Measurements from ENCODE around the gene EGLN1. TPM values are rescaled to one million over a fixed set of nuclear protein-coding genes. Genes with fewer than 3 reads are reported as not detected.
"Not testable (repeated sequence)": the region's sequence is repeated elsewhere in the genome, so short reads cannot be mapped to it uniquely, and the experiment has no call there.

EGLN1 gene
- total RNA-seq, 6 experiments from 2014 or later = 19.3 to 66.5 (median 38.9) TPM

- H3K27ac ChIP-seq = no peak overlapping the region
- intact Hi-C loops (cut with DNase I) = no loop called here
- no peak for DNase-seq
- no peak for TF ChIP-seq POLR2A (IDR thresholded peaks at IDR 0.05)
- no peaks in the 10 kb centered on the region for H3K9me3 ChIP-seq
- no peak for ATAC-seq
- H3K4me3 ChIP-seq = no peak overlapping the region
- 52% methylated on average over 6 of the region's 6 CpGs for WGBS (ENCODE audit: insufficient coverage, low coverage, low lambda C conversion rate, missing lambda C conversion rate)
- H3K4me1 ChIP-seq = no peaks in the 10 kb centered on the region
- no peaks in the 10 kb centered on the region for H3K36me3 ChIP-seq
- no peaks in the 10 kb centered on the region for H3K27me3 ChIP-seq
Measured at GRCh38 chr1:231463541-231463940, 41.5 kb upstream of the EGLN1 start.

DNA sequence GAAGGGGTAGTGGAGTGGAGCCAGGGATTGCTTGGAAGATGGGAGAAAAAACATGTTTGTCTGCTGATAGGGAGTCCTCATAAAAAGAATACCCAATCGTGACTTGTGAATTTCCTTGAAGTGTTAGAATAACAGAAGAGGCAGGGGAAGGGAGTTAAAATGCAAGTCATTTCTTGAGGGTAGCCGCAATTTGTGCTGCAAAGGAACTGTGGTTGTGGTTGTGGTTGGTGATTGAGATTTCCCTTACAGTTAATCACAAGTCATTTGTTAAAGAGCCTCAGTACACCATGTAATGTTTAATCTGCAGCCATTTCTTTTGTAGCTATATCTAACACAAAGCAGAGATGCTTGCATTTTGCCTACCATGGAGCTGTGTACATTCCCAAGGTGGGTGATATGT is 38.5 kb upstream of the EGLN1 start:
- Histone ChIP-seq H3K36me3 (no peaks in the 10 kb centered on the region), H3K9me3 (peaks cover 0 to 3% (median 0%) of the 10 kb centered on the region in 4 donors), H3K4me3 (no peak overlapping the region), H3K4me1 (no peaks in the 10 kb centered on the region), H3K27ac (no peak overlapping the region), H3K27me3 (no peaks in the 10 kb centered on the region)
- DNase-seq (no peak), ATAC-seq (peak in 1 of 4 donors; percentile 29)
- intact Hi-C loops (cut with DNase I) = no loop called here
- WGBS (ENCODE audit: insufficient coverage, low coverage, low lambda C conversion rate, missing lambda C conversion rate) = 37% methylated on average over 2 of the region's 2 CpGs
- TF ChIP-seq, protein P1, sequence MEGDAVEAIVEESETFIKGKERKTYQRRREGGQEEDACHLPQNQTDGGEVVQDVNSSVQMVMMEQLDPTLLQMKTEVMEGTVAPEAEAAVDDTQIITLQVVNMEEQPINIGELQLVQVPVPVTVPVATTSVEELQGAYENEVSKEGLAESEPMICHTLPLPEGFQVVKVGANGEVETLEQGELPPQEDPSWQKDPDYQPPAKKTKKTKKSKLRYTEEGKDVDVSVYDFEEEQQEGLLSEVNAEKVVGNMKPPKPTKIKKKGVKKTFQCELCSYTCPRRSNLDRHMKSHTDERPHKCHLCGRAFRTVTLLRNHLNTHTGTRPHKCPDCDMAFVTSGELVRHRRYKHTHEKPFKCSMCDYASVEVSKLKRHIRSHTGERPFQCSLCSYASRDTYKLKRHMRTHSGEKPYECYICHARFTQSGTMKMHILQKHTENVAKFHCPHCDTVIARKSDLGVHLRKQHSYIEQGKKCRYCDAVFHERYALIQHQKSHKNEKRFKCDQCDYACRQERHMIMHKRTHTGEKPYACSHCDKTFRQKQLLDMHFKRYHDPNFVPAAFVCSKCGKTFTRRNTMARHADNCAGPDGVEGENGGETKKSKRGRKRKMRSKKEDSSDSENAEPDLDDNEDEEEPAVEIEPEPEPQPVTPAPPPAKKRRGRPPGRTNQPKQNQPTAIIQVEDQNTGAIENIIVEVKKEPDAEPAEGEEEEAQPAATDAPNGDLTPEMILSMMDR (IDR thresholded peaks at IDR 0.05) = no peak
- no peak for TF ChIP-seq POLR2A (IDR thresholded peaks at IDR 0.05)

- H3K27ac ChIP-seq; H3K9me3 ChIP-seq; intact Hi-C loops (cut with DNase I); DNase-seq; H3K4me1 ChIP-seq; H3K27me3 ChIP-seq; H3K4me3 ChIP-seq; H3K36me3 ChIP-seq; ATAC-seq: not testable (repeated sequence)
- WGBS (ENCODE audit: insufficient coverage, low coverage, low lambda C conversion rate, missing lambda C conversion rate) = 67% methylated on average over 1 of the region's 1 CpG
Measured at GRCh38 chr1:231459438-231459837, 37.4 kb upstream of the EGLN1 start.

DNA sequence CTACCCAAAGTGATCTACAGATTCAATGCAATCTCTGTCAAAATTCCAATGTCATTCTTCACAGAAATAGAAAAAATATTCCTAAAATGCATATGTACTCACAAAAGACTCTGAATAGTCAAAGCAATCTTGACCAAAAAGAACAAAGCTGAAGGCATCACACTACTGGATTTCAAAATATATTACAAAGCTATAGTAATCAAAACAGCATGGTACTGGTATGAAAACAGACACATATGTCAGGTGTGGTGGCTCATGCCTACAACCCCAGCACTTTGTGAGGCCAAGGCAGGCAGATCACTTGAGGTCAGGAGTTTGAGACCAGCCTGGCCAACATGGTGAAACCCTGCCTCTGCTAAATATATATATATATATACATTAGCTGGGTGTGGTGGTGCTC is 35.9 kb upstream of the EGLN1 start:
- H3K27ac ChIP-seq; H3K27me3 ChIP-seq; ATAC-seq; H3K4me3 ChIP-seq; intact Hi-C loops (cut with DNase I); H3K9me3 ChIP-seq; H3K4me1 ChIP-seq; DNase-seq; H3K36me3 ChIP-seq: not testable (repeated sequence)

GRCh38 chr1:231454133-231454532 is 32.0 kb upstream of the EGLN1 start:
- H3K27ac ChIP-seq = not testable (repeated sequence)

DNA sequence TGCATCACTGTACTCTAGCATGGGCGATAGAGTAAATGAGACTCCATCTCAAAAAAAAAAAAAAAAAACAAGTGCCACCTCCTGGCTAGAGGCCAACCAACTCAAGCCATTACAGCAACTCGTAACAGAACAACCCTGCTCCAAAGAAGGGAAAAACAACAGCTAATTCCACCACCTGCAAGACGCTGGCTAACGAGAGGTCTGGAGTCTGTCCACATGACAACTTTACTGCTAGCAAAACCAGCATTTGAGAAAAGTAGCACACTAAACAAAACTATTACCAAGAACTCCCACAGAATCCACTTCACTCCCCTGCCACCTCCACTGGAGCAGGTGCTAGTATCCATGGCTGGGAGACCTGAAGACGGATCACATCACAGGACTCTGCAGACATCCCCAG is 24.1 kb upstream of the EGLN1 start:
- no peak for ATAC-seq
- intact Hi-C loops (cut with DNase I) = no loop called here
- Histone ChIP-seq H3K36me3 (no peaks in the 10 kb centered on the region), H3K9me3 (no peaks in the 10 kb centered on the region), H3K27me3 (no peaks in the 10 kb centered on the region), H3K27ac (no peak overlapping the region), H3K4me3 (no peak overlapping the region), H3K4me1 (no peaks in the 10 kb centered on the region)
- no peak for TF ChIP-seq POLR2A (IDR thresholded peaks at IDR 0.05)
- TF ChIP-seq, protein P1 (IDR thresholded peaks at IDR 0.05) = no peak
- WGBS (ENCODE audit: insufficient coverage, low coverage, low lambda C conversion rate, missing lambda C conversion rate) = 73% methylated on average over 4 of the region's 5 CpGs
- no peak for DNase-seq

More at GRCh38 chr1:231454133-231454532, 32.0 kb upstream of the EGLN1 start:
- H3K4me1 ChIP-seq; H3K9me3 ChIP-seq; DNase-seq; H3K36me3 ChIP-seq; H3K4me3 ChIP-seq; ATAC-seq; intact Hi-C loops (cut with DNase I); H3K27me3 ChIP-seq: not testable (repeated sequence)
- whole genome bisulfite sequencing (ENCODE audit: insufficient coverage, low coverage, low lambda C conversion rate, missing lambda C conversion rate) = 80% methylated on average over 7 of the region's 29 CpGs

DNA sequence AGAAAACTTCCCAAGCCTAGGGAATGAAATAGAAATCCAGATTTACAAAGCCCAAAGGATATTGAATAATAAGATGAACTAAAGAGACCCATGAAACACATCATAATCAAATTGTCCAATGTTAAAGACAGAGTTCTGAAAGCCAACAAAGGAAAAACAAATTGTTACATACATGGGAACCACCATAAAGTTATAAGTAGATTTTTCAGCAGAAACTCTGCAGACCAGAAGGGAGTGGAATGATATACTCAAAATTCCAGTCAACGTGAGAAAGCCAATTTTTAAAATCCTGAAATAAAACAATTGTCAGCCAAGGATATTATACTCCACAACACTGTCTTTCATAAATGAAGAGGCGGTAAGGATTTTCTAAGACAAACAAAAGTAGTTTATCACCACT is 22.0 kb upstream of the EGLN1 start:
- intact Hi-C loops (cut with DNase I) = no loop called here
- Histone ChIP-seq H3K4me1 (no peaks in the 10 kb centered on the region), H3K4me3 (no peak overlapping the region), H3K36me3 (no peaks in the 10 kb centered on the region), H3K27ac (no peak overlapping the region), H3K27me3 (no peaks in the 10 kb centered on the region), H3K9me3 (no peaks in the 10 kb centered on the region)
- DNase-seq = no peak
- TF ChIP-seq, protein P1 (IDR thresholded peaks at IDR 0.05) = no peak
- TF ChIP-seq POLR2A (IDR thresholded peaks at IDR 0.05) = no peak
- WGBS (ENCODE audit: insufficient coverage, low coverage, low lambda C conversion rate, missing lambda C conversion rate) = 57% methylated on average over 2 of the region's 2 CpGs
- no peak for ATAC-seq
